Activated gamma-delta T cell treated with Interleukin-2 at 50 U/mL for 16 hours (primary cell): ENCODE measurements around the gene MAU2.
A peak's percentile ranks its signal among the peaks of the same experiment; 100 is the strongest.
"Not testable (repeated sequence)": the region's sequence is repeated elsewhere in the genome, so short reads cannot be mapped to it uniquely, and the experiment has no call there.

Source experiments
- DNase-seq: peaks from one replicate; pipeline ENCODE4 v3.0.0-alpha.2; 2020

MAU2 gene

GRCh38 chr19:19385131-19385895, 64.7 kb downstream of the MAU2 start:
- peak; percentile 99 for DNase-seq

- peak; percentile 55 for DNase-seq
Measured at GRCh38 chr19:19385896-19386869, 65.6 kb downstream of the MAU2 start.

GRCh38 chr19:19387108-19387507, 66.5 kb downstream of the MAU2 start:
- DNase-seq = no peak

GRCh38 chr19:19388568-19389555, 68.2 kb downstream of the MAU2 start:
- DNase-seq = no peak

GRCh38 chr19:19389683-19390082, 69.1 kb downstream of the MAU2 start:
- DNase-seq = not testable (repeated sequence)

GRCh38 chr19:19394333-19394732, 73.7 kb downstream of the MAU2 start:
- DNase-seq = not testable (repeated sequence)

GRCh38 chr19:19399733-19400433, 79.3 kb downstream of the MAU2 start:
- DNase-seq = no peak

- no peak for DNase-seq
Measured at GRCh38 chr19:19402656-19403372, 82.2 kb downstream of the MAU2 start.

GRCh38 chr19:19403373-19403901, 82.8 kb downstream of the MAU2 start:
- DNase-seq = no peak

- DNase-seq = peak; percentile 91
Measured at GRCh38 chr19:19404879-19405860, 84.5 kb downstream of the MAU2 start, which contains the start of gene GATAD2A. TSS of gene GATAD2A (plus strand) at chr19:19405675. CDS start at chr19:19465346, 59,671 bp downstream.

GRCh38 chr19:19405971-19406877, 85.6 kb downstream of the MAU2 start:
- peak; percentile 36 for DNase-seq

GRCh38 chr19:19406878-19407632, 86.4 kb downstream of the MAU2 start:
- DNase-seq = peak; percentile 36

- no peak for DNase-seq
Measured at GRCh38 chr19:19407633-19407930, 87.0 kb downstream of the MAU2 start.
